HG03103 (cell line): ENCODE data around the gene PRKACA.

Experiments used
- ATAC-seq: cut with Tn5 transposase; IDR thresholded peaks from one replicate; pipeline ENCODE4 v1.9.1; 2021; ENCODE audit warnings: low read depth; ENCODE audit not compliant: unreplicated experiment

PRKACA gene

DNA sequence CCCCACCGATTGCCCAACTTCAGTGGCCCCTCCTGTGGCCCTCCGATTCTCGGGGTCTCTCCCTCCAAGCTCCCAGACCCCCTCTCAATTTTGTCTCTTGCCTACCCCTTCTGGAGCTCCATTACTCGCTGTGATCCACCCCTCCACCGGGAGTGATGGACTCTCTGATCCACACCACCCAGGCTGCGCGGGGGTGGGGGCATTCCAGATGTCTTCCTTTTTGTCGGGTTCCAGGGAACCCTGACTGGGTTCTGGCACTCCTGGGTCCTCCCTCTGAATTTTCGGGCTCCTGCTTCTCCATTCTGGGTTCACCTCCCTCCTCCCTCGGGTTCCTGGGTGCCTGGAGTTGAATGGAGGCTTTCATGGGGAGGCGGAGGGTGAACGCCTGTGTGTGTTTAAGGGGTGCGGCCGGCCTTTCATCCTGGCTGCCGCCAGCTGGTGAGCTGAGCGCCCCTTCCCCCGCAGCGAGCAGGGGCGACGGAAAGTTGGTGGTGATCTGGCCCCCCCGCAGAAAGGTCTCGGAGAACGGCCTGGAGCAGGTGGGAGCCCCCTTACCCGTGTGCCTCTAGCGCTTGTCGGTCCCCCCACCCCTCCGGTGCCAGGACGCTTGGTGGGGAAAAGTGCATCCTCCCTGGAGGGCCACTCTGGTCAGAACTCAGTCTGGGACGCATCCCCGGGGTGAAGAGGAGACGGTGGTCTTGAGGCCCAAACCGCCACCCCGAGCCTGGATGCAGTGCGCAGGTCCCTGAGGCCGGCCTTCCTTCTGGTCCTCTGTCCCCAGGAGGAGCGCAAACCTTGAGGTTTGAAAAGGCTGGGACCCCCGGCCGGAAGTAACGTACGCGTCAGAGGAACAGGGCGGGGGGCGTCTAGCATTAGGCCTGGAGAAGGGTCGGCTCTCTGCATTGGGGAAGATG, 43.4 kb downstream of the PRKACA start:
- no peak for ATAC-seq

DNA sequence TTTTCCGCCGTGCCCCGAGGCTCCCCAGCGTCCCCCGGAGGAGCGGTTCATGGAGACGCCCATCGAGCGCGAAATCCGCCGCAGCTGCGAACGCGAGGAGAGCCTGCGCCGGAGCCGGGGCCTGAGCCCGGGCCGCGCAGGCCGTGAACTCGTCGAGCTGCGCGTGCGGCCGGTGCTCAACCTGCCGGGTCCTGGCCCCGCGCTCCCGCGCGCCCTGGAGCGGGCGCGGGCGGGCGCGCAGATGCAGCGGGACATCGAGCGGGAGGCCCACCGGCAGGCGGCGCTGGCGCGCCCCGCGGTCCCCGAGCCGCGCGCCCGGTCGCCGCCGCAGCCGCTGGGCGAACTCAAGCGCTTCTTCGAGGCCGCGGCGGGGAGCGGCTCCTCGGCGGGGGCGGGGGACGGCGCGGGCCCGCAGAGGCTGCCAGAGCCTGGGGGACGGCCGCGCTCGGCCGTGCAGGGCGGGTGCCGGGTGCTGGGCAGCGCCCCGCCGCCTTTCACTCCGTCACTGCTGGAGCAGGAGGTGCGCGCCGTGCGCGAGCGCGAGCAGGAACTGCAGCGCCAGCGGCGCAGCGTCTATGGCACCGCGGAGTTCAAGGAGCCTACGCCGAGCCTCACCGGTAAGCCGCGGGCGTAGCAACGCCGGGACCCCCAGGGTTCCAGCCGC, 44.2 kb downstream of the PRKACA start:
- ATAC-seq = no peak

DNA sequence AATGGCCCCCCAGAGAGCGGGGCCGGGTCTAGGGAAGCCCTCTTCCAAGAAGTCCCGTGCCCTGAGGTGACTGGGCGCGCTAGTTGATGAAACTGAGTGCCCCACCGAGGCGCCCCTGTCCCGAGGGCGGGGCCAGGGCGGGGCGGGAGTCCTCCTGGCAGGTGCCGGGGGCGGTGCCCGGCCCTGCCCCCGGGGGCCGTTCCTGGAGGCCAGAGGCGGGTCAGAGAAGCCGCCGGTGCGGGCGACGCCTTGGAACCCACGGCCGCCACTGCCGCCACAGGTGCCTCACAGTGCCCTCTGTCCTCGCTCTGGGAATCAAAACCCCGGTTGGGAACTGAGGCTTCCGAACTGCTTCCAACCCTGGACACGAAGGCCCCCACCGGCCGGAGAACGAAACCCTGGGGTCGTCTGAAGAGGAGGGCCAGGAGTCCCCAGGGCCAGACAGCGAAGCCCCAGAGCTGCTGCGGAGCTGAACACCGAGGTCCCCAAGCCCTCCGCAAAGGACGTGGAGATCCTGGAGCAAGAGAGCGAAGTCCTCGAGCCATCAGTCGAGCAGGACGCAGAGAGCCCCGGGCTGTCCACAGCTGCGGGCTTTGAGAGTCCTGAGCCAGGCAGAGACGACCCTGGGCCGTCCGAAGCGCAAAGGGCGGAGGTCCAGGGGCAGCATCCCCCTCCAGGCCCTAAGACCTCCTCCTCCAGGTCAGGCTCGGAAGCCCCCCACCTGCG, 44.9 kb downstream of the PRKACA start, which contains the start of gene MISP3:
Gene MISP3, plus strand, starts transcription at position 252 of the 726 bp plus-strand sequence. CDS start 524 bp downstream, outside the sequence.
- ATAC-seq = peak; percentile 16

GRCh38 chr19:14070268-14071050, 47.1 kb downstream of the PRKACA start:
- ATAC-seq = no peak

DNA sequence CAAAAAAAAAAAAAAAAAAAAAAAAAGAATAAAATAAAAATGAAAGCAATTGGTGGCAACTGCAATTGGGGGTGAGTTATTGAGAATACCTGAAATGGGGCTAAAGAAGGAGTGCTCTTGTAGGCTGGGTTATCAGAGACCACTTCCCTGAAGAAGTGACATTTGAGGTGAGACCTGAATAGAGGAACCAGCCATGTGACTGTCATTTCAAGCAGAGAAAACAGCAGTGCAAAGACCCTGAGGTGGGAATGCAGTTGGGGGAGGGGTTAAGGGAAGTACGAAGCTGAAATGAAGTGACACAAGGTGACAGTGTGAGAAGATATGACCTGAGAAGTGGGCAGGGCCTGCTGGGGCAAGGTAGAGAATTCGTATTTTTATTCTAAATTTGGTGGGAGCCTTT, 51.4 kb downstream of the PRKACA start:
- ATAC-seq = no peak

DNA sequence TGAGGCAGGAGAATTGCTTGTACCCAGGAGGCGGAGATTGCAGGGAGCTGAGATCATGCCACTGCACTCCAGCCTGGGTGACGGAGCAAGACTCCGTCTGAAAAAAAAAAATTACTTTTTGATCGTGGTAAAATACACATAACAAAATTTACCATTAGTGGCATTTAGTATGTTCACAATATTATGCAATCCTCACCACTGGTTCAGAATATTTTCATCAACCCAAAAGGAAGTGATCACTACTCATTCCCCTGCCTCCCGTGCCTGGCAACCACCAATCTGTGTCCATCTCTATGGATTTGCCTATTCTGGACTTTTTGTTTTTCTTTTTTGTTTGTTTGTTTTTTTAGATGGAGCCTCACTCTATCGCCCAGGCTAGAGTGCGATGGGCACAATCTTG, 54.5 kb downstream of the PRKACA start:
- ATAC-seq = no peak

DNA sequence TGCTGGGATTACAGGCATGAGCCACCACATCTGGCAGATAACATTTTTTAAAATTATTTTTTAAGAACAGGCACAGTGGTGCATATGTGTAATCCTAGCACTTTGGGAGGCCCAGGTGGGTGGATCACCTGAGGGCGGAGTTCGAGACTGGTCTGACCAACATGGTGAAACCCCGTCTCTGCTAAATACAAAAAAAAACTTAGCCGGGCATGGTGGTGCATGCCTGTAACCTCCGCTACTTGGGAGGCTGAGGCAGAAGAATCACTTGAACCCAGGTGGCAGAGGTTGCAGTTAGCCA, 55.1 kb downstream of the PRKACA start:
- ATAC-seq = no peak

DNA sequence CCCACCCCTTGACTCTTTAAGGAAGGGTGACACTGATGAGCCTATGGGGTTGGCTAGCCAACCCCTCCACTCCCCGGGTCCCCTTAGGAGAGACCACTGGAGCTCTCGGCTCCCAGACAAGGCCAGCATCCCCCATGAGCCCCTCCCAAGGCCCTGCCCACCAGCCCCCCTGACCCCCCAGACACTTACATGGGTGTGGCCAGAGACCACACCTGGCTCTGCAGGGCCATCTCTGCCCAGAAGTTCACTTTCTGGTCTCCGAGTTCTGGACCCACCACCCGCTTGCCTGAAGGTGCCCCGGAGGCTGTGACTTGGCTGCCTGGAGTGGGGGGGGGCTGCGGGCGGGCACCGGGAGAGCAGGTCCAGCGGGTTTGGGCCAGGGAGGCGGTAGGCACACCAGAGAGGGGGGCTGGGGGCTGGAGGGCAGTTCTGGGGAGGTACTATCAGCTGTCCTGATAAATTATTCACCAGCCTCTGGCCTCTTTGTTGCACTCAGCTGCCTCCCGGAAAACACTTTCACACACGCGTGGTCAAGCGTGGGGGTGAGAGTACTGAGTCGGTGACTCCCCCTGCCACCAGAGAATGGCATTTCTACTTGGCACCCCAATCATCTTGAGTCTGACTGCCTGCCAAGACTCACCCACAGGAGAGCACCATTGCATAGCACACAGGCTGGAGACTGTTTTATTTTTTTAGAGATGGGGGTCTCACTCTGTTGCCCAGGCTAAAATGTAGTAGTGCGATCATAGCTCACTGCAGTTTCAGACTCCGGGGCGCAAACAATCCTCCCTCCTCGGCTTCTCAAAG, 55.6 kb downstream of the PRKACA start, which contains the start of gene PALM3:
Gene PALM3, minus strand, starts transcription at position 326 of the 807 bp plus-strand sequence. Its CDS starts 96 bp downstream, at position 230.
- no peak for ATAC-seq

- ATAC-seq = no peak
These were observed 56.3 kb downstream of the PRKACA start for GRCh38 chr19:14061081-14061749.

- ATAC-seq = no peak
These were observed 57.9 kb downstream of the PRKACA start for GRCh38 chr19:14059652-14060155.

- ATAC-seq = no peak
These were observed 58.5 kb downstream of the PRKACA start for GRCh38 chr19:14059093-14059480.

DNA sequence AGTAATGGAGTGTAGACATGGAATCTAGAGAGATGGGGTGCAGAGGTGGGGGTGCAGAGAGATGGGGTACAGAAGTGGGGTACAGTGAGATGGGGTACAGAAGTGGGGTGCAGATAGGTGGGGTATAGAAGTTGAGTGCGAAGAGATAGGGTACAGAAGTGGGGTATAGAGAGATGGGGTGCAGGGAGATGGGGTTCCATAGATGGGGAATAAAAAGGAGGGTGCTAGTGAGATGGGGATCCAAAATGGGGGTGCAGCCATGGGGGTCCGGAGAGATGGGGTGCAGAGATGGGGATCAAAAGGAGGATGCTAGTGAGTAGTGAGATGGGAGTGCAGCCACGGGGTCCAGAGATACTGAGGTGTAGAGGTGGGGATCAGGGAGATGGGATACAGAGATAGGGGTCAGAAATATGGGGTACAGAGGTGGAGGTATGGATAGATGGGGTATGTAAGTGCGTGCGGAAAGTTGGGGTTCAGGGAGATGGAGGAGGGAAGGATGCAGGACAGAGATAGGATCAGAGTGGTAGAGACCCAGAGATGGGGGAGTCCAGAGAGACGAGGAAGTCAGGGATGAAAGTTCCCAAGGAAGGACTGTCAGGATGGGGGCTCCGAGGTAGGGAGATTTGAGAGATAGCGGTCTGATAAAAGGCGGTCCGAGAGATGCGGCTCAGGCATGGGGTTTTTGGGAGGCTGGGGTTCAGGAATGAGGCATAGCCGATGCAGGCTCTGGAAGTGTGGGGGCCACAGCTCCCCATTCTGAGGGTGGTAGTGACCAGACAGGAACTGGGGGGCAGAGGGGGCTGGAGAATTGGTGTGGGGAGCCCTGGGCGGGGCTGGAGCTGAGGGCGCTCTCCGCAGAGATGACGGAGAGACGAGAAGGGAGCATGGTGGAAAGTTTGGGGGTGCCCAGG, 59.1 kb downstream of the PRKACA start:
- no peak for ATAC-seq

GRCh38 chr19:14056741-14057356, 60.7 kb downstream of the PRKACA start:
- no peak for ATAC-seq

DNA sequence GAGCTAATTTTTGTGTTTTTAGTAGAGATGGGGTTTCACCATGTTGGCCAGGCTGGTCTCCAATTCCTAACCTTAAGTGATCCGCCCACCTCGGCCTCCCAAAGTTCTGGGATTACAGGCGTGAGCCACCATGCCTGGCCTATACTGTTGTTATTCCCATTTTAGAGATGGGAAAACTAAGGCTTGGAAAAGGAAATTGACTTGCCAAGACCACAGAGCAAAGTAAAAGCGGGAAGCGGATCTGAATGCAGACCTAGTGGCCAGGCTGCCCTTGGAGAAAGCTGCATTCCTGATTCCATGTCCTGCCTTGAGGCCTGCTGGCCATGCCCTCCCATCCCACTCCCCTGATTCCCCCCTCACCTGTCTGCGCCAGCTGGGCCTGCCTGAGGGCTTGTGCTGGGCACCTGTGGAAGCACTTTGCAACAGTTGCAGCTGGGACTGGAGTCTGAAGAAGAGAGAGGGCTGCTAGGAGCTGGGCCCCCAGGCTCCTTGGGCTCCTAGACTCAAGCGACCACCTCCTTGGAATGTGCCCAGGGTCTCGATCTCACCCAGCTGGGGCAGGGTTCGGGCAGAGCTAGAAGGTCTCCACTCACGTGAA, 61.4 kb downstream of the PRKACA start:
- ATAC-seq = no peak

DNA sequence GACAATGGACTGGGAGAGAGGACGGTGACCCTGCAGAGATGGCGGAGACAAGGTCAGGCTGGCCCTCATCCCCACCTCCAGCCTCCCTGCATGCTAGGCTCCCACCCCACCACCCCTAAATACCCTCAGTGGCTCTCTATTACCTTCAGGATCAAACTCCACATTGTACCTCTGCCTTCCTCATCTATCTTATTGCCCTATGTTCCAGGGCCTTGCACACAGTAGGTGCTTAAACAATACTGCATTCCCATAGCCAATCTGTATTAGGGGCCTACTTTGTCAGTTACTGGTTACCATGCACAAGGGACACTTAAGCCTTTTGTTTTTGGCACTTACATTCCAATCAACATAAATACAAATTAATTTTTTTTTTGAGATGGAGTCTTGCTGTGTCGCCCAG, 62.2 kb downstream of the PRKACA start:
- no peak for ATAC-seq

GRCh38 chr19:14054721-14055120, 62.8 kb downstream of the PRKACA start:
- ATAC-seq = no peak

- ATAC-seq = no peak
These were observed 63.5 kb downstream of the PRKACA start for GRCh38 chr19:14054099-14054498.
